ENCODE measurements around the gene EHD3. TPM values are rescaled to one million over a fixed set of nuclear protein-coding genes. Genes with fewer than 3 reads are reported as not detected.

EHD3 gene
- polyA plus RNA-seq, 1 donor from 2014 or later = 3.5 TPM

GRCh38 chr2:31268344-31268743 lies 34.4 kb downstream of the EHD3 start:
- H3K79me2 ChIP-seq (replicated peaks; ENCODE audit: insufficient read depth, low read length) = no peaks in the 10 kb centered on the region
- H3K4me3 ChIP-seq (ENCODE audit: low read length) = no peak overlapping the region
- H3F3A ChIP-seq (ENCODE audit: insufficient read depth, low read length, poor library complexity, severe bottlenecking) = no peaks in the 10 kb centered on the region
- H3K9ac ChIP-seq (ENCODE audit: low read length) = no peak overlapping the region
- no peaks in the 10 kb centered on the region for H3K9me2 ChIP-seq (ENCODE audit: insufficient read depth, low read length)
- no peak overlapping the region for H3K4me2 ChIP-seq (ENCODE audit: low read length)
- H3K9me3 ChIP-seq (ENCODE audit: low read length) = no peaks in the 10 kb centered on the region
- no peak for TF ChIP-seq TAF1 (IDR thresholded peaks at IDR 0.05; ENCODE audit: low read depth)
- TF ChIP-seq EP300 (conservative IDR thresholded peaks at IDR 0.05; ENCODE audit: poor library complexity, severe bottlenecking) = no peak
- TF ChIP-seq CTCF (IDR thresholded peaks at IDR 0.05; ENCODE audit: poor library complexity, severe bottlenecking) = no peak
- H4K20me1 ChIP-seq (ENCODE audit: insufficient read depth) = no peaks in the 10 kb centered on the region
- no peak overlapping the region for H2AFZ ChIP-seq (ENCODE audit: low read depth, low read length)
- peaks cover 5% of the 10 kb centered on the region for H3K36me3 ChIP-seq (ENCODE audit: insufficient read depth, low read length)
- no peak overlapping the region for H3K27ac ChIP-seq (ENCODE audit: low read length)
- H3K27me3 ChIP-seq (ENCODE audit: insufficient read depth, low read depth, low read length) = no peaks in the 10 kb centered on the region

GRCh38 chr2:31269087-31269486 lies 35.1 kb downstream of the EHD3 start:
- Histone ChIP-seq H3K9ac (ENCODE audit: low read length) (no peak overlapping the region), H3K9me3 (ENCODE audit: low read length) (no peaks in the 10 kb centered on the region), H2AFZ (ENCODE audit: low read depth, low read length) (no peak overlapping the region), H3K27ac (ENCODE audit: low read length) (no peak overlapping the region), H3K9me2 (ENCODE audit: insufficient read depth, low read length) (no peaks in the 10 kb centered on the region), H4K20me1 (ENCODE audit: insufficient read depth) (no peaks in the 10 kb centered on the region), H3K4me3 (ENCODE audit: low read length) (no peak overlapping the region), H3K36me3 (ENCODE audit: insufficient read depth, low read length) (peaks cover 5% of the 10 kb centered on the region), H3F3A (ENCODE audit: insufficient read depth, low read length, poor library complexity, severe bottlenecking) (no peaks in the 10 kb centered on the region), H3K4me2 (ENCODE audit: low read length) (no peak overlapping the region), H3K79me2 (replicated peaks; ENCODE audit: insufficient read depth, low read length) (no peaks in the 10 kb centered on the region), H3K27me3 (ENCODE audit: insufficient read depth, low read depth, low read length) (no peaks in the 10 kb centered on the region)
- TF ChIP-seq REST (IDR thresholded peaks at IDR 0.05; ENCODE audit: borderline replicate concordance) = no peak
- no peak for TF ChIP-seq TAF1 (IDR thresholded peaks at IDR 0.05; ENCODE audit: low read depth)
- TF ChIP-seq EP300 (conservative IDR thresholded peaks at IDR 0.05; ENCODE audit: poor library complexity, severe bottlenecking) = no peak
- TF ChIP-seq SMC3 (conservative IDR thresholded peaks at IDR 0.05; ENCODE audit: poor library complexity) = no peak
- no peak for TF ChIP-seq POLR2AphosphoS5 (IDR thresholded peaks at IDR 0.05)
- no peak for TF ChIP-seq RAD21 (conservative IDR thresholded peaks at IDR 0.05)
- no peak for TF ChIP-seq CTCF (IDR thresholded peaks at IDR 0.05; ENCODE audit: poor library complexity, severe bottlenecking)
- TF ChIP-seq EZH2 (IDR thresholded peaks at IDR 0.05; ENCODE audit: borderline replicate concordance, insufficient read depth, low read length, poor library complexity, severe bottlenecking) = no peak
- TF ChIP-seq MXI1 (conservative IDR thresholded peaks at IDR 0.05; ENCODE audit: poor library complexity, severe bottlenecking) = no peak

Data from neural cell (in vitro differentiated cells).